Measurements from ENCODE around the gene CLCF1.
"Not testable (repeated sequence)": the region's sequence is repeated elsewhere in the genome, so short reads cannot be mapped to it uniquely, and the experiment has no call there.

The CLCF1 gene

GRCh38 chr11:67320691-67321090 lies 52.7 kb downstream of the CLCF1 start:
- H3K27me3 ChIP-seq (ENCODE audit: insufficient read depth, low read depth, severe bottlenecking) = no peaks in the 10 kb centered on the region
- no peak for TF ChIP-seq CTCF (IDR thresholded peaks at IDR 0.05; ENCODE audit: low read depth, low read length)
- DNase-seq = no peak

GRCh38 chr11:67320011-67320410 lies 53.4 kb downstream of the CLCF1 start:
- no peak for DNase-seq
- H3K27ac ChIP-seq = no peak overlapping the region
- TF ChIP-seq CTCF (IDR thresholded peaks at IDR 0.05; ENCODE audit: low read depth, low read length) = no peak
- H3K27me3 ChIP-seq (ENCODE audit: insufficient read depth, low read depth, severe bottlenecking) = no peaks in the 10 kb centered on the region
- H3K9me3 ChIP-seq (ENCODE audit: severe bottlenecking) = no peaks in the 10 kb centered on the region
- H3K36me3 ChIP-seq = no peaks in the 10 kb centered on the region
- no peak overlapping the region for H3K4me3 ChIP-seq (ENCODE audit: low read depth, low read length)

More at GRCh38 chr11:67320691-67321090, 52.7 kb downstream of the CLCF1 start:
- no peaks in the 10 kb centered on the region for H3K9me3 ChIP-seq (ENCODE audit: severe bottlenecking)
- H3K36me3 ChIP-seq = no peaks in the 10 kb centered on the region
- H3K4me3 ChIP-seq (ENCODE audit: low read depth, low read length) = no peak overlapping the region
- H3K27ac ChIP-seq = no peak overlapping the region

GRCh38 chr11:67318876-67319275 lies 54.5 kb downstream of the CLCF1 start:
- H3K9me3 ChIP-seq (ENCODE audit: severe bottlenecking); H3K27me3 ChIP-seq (ENCODE audit: insufficient read depth, low read depth, severe bottlenecking); H3K27ac ChIP-seq; H3K36me3 ChIP-seq; DNase-seq; H3K4me3 ChIP-seq (ENCODE audit: low read depth, low read length): not testable (repeated sequence)

GRCh38 chr11:67317888-67318555 lies 55.4 kb downstream of the CLCF1 start:
- H3K9me3 ChIP-seq (ENCODE audit: severe bottlenecking) = no peaks in the 10 kb centered on the region
- no peaks in the 10 kb centered on the region for H3K36me3 ChIP-seq
- DNase-seq = no peak
- peak overlapping the region; percentile 90 for H3K4me3 ChIP-seq (ENCODE audit: low read depth, low read length)
- no peak for TF ChIP-seq CTCF (IDR thresholded peaks at IDR 0.05; ENCODE audit: low read depth, low read length)
- peak overlapping the region; percentile 95 for H3K27ac ChIP-seq
- no peaks in the 10 kb centered on the region for H3K27me3 ChIP-seq (ENCODE audit: insufficient read depth, low read depth, severe bottlenecking)

- Histone ChIP-seq H3K27me3 (ENCODE audit: insufficient read depth, low read depth, severe bottlenecking) (no peaks in the 10 kb centered on the region), H3K9me3 (ENCODE audit: severe bottlenecking) (no peaks in the 10 kb centered on the region), H3K27ac (peak overlapping the region; percentile 95), H3K36me3 (no peaks in the 10 kb centered on the region), H3K4me3 (ENCODE audit: low read depth, low read length) (peak overlapping the region; percentile 90)
- peak; percentile 90 for TF ChIP-seq CTCF (IDR thresholded peaks at IDR 0.05; ENCODE audit: low read depth, low read length)
- peak; percentile 96 for DNase-seq
These were observed 56.1 kb downstream of the CLCF1 start for GRCh38 chr11:67317205-67317887.

- no peak for TF ChIP-seq CTCF (IDR thresholded peaks at IDR 0.05; ENCODE audit: low read depth, low read length)
- Histone ChIP-seq H3K9me3 (ENCODE audit: severe bottlenecking) (no peaks in the 10 kb centered on the region), H3K27me3 (ENCODE audit: insufficient read depth, low read depth, severe bottlenecking) (no peaks in the 10 kb centered on the region), H3K36me3 (no peaks in the 10 kb centered on the region), H3K4me3 (ENCODE audit: low read depth, low read length) (peak overlapping the region; percentile 90), H3K27ac (peak overlapping the region; percentile 95)
- no peak for DNase-seq
These were observed 56.6 kb downstream of the CLCF1 start for GRCh38 chr11:67316882-67317204.
